Left ventricle myocardium inferior (tissue), 1 donor: ENCODE results near the gene MPPED2. TPM values are rescaled to one million over a fixed set of nuclear protein-coding genes. Genes with fewer than 3 reads are reported as not detected.

Source experiments
- DNase-seq: peaks from one replicate; pipeline ENCODE4 v3.0.0-alpha.2; 2020
- H3K27ac ChIP-seq: fragments of 200-600 bp; replicated peaks from 2 replicates; pipeline ENCODE4 v1.8.0; 2021
- H3K27me3 ChIP-seq: fragments of 200-600 bp; 2 replicates; pipeline ENCODE4 v1.8.0; 2021; ENCODE audit warnings: low read depth
- H3K36me3 ChIP-seq: fragments of 200-600 bp; 2 replicates; pipeline ENCODE4 v1.8.0; 2021
- H3K4me1 ChIP-seq: fragments of 200-600 bp; 2 replicates; pipeline ENCODE4 v1.8.0; 2021
- H3K4me3 ChIP-seq: fragments of 200-600 bp; 2 replicates; pipeline ENCODE4 v1.8.0; 2021; ENCODE audit warnings: mild to moderate bottlenecking, moderate library complexity
- H3K9me3 ChIP-seq: fragments of 200-600 bp; replicated peaks from 2 replicates; pipeline ENCODE4 v1.8.0; 2021
- intact Hi-C: fragments of 100-400 bp; cut with micrococcal nuclease; formaldehyde crosslinking; loops from one replicate; pipeline ENCODE4 v1.11.0; 2022
- total RNA-seq: library from RNA; stranded (reverse); fragmentation: NEBNext Ultra II Directional; extraction: Animal tissue kit (Norgen Biotek cat#: 25700); gene quantifications from one replicate; pipeline ENCODE4 v1.2.1, GENCODE V29; 2021
- TF ChIP-seq, protein P1 (sequence below): fragments of 200-600 bp; IDR thresholded peaks from 2 replicates; pipeline ENCODE4 v1.8.0; 2021; ENCODE audit warnings: antibody characterized with exemption, mild to moderate bottlenecking, borderline replicate concordance
- donor health status: DM: no; HTN: yes; CAD: no; lungs with severe emphysema.

The MPPED2 gene
- total RNA-seq, 1 donor from 2014 or later = 10.8 TPM

DNA sequence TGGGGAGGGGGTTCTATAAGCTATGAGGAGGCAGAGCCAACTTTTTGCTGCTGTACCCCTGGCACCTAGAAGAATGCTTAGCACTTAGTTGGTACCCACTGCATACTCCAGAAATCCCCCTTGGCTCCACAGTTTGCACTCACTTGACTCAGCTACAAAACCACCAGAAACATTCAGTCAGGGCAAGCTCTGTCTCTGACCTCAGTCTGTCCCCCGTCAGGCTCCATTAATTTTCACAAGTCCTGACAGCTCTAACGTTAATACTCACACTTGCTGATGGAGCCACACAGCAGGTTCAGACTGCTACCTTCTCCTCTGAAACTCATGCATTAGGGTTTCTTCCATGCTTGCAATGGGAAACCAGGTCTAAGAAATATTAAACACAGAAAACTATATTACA is 81.7 kb downstream of the MPPED2 start:
- DNase-seq = no peak

DNA sequence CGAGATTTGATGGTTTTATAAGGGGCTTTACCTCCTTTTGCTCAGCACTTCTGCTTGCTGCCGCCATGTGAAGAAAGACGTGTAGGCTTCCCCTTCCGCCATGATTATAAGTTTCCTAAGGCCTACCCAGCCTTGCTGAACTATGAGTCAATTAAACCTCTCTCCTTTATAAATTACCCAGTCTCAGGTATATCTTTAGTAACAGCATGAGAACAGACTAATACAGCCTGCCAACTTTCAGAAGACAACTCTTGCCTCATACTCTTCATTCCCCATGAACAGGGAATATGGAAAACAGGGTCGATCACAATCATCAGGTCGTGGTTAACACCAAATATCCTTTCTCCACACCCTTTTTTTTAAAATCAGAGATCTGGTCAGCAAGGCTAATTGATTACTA is 83.0 kb downstream of the MPPED2 start:
- intact Hi-C loops = no loop called here
- Histone ChIP-seq H3K27me3 (no peaks in the 10 kb centered on the region), H3K36me3 (no peaks in the 10 kb centered on the region), H3K4me3 (no peak overlapping the region), H3K9me3 (no peaks in the 10 kb centered on the region), H3K27ac (peak overlapping the region; percentile 17), H3K4me1 (peaks cover 27% of the 10 kb centered on the region)
- DNase-seq = no peak
- TF ChIP-seq, protein P1, sequence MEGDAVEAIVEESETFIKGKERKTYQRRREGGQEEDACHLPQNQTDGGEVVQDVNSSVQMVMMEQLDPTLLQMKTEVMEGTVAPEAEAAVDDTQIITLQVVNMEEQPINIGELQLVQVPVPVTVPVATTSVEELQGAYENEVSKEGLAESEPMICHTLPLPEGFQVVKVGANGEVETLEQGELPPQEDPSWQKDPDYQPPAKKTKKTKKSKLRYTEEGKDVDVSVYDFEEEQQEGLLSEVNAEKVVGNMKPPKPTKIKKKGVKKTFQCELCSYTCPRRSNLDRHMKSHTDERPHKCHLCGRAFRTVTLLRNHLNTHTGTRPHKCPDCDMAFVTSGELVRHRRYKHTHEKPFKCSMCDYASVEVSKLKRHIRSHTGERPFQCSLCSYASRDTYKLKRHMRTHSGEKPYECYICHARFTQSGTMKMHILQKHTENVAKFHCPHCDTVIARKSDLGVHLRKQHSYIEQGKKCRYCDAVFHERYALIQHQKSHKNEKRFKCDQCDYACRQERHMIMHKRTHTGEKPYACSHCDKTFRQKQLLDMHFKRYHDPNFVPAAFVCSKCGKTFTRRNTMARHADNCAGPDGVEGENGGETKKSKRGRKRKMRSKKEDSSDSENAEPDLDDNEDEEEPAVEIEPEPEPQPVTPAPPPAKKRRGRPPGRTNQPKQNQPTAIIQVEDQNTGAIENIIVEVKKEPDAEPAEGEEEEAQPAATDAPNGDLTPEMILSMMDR = no peak

More for the DNA sequence above, 81.7 kb downstream of the MPPED2 start:
- H3K9me3 ChIP-seq = no peaks in the 10 kb centered on the region
- H3K27ac ChIP-seq = no peak overlapping the region
- H3K36me3 ChIP-seq = no peaks in the 10 kb centered on the region
- no peaks in the 10 kb centered on the region for H3K27me3 ChIP-seq
- H3K4me3 ChIP-seq = no peak overlapping the region
- H3K4me1 ChIP-seq = peaks cover 39% of the 10 kb centered on the region
- intact Hi-C loops = no loop called here
- TF ChIP-seq, protein P1 = no peak

DNA sequence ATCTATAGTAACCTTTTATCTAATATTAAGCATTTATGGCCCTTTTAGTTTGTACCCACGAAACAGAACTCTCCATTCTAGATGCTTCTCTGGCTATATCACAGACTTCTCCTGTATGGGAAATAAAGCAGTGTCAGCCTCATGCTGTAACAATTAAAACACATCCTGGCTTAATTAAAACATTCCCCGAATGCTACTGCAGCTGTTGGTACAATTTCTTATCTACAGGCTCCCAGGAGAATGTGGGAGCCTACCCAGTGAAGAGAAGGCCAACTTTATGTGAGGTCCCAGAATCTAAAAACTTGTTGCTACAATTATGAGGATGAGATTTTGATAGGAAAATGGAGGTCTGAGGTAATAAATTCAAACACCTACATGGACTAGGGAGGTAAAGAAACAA is 83.8 kb downstream of the MPPED2 start:
- peak overlapping the region; percentile 17 for H3K27ac ChIP-seq

DNA sequence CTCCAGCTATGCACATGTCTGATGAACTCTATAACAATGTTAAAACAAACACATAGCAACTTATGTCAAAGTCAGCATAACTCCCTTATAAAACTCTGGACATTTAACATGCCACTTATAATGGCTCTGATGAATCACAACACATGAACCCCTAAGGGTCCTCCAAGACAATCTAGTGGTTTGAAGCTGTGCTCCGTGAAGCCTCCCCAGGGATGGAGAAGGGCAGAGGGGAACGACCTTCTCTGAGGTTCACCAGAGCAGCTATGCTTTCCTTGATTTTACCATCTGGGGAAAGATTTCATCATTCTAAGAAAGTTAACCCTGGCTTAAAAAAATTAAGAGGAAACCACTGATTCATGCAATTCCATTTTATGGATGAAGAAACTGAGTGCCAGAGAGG is 84.4 kb downstream of the MPPED2 start:
- Histone ChIP-seq H3K36me3 (no peaks in the 10 kb centered on the region), H3K27ac (peak overlapping the region; percentile 17), H3K4me1 (peaks cover 20% of the 10 kb centered on the region), H3K27me3 (no peaks in the 10 kb centered on the region), H3K4me3 (no peak overlapping the region), H3K9me3 (no peaks in the 10 kb centered on the region)
- TF ChIP-seq, protein P1 = no peak
- peak; percentile 26 for DNase-seq
- intact Hi-C loops = no loop called here

More for the DNA sequence above, 83.8 kb downstream of the MPPED2 start:
- no peak overlapping the region for H3K4me3 ChIP-seq
- TF ChIP-seq, protein P1 = no peak
- H3K27me3 ChIP-seq = no peaks in the 10 kb centered on the region
- H3K4me1 ChIP-seq = peaks cover 20% of the 10 kb centered on the region
- no peaks in the 10 kb centered on the region for H3K9me3 ChIP-seq
- DNase-seq = no peak
- H3K36me3 ChIP-seq = no peaks in the 10 kb centered on the region
- intact Hi-C loops = no loop called here

DNA sequence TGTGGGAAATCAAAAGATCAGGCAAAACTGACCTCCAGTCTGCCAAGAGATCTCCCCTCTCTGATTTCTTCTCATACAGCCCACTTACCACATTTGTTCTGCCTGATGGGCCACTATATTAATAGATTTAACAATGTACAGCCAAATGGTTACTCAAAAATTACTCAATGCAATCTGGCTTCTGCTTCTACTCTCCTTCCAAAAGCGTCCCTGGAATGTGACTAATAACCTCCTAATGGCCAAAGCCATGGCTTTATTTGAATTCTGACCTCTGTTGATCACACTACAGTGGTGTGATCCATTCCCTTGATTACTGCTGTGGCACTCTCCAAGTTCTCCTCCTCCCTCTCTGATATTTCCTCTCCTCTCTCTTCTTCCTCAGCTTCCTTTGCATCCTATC is 86.2 kb downstream of the MPPED2 start:
- Histone ChIP-seq H3K27ac (no peak overlapping the region), H3K4me3 (no peak overlapping the region), H3K36me3 (no peaks in the 10 kb centered on the region), H3K27me3 (no peaks in the 10 kb centered on the region), H3K4me1 (peaks cover 20% of the 10 kb centered on the region), H3K9me3 (no peaks in the 10 kb centered on the region)
- TF ChIP-seq, protein P1 = no peak
- intact Hi-C loops = no loop called here
- DNase-seq = no peak

DNA sequence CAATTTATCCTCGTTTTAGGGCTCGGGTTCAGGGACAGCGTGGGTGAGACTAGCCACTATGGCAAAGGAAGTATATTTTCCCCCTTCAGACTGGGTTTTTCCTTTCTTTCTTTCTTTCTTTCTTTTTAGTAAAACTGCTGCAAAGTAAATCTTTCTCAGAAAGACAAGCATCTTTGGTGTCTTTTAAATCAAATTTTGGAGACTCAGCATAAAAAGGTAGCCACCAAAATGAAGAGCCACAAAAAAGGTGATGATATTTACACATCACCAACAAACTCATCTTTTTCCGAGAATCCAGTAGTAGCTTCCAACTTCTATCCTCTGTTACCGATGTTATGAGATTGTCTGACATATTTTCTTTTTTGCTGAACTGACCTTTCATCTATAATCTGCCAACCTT is 88.6 kb downstream of the MPPED2 start:
- no peak overlapping the region for H3K4me3 ChIP-seq
- H3K27me3 ChIP-seq = no peaks in the 10 kb centered on the region
- no peak for DNase-seq
- intact Hi-C loops = no loop called here
- no peaks in the 10 kb centered on the region for H3K36me3 ChIP-seq
- no peak overlapping the region for H3K27ac ChIP-seq
- no peaks in the 10 kb centered on the region for H3K9me3 ChIP-seq
- peaks cover 10% of the 10 kb centered on the region for H3K4me1 ChIP-seq
- TF ChIP-seq, protein P1 = no peak
